ENCODE data around the gene BMP8A. TPM values are rescaled to one million over a fixed set of nuclear protein-coding genes. Genes with fewer than 3 reads are reported as not detected.

Gene BMP8A
- total RNA-seq, 1 experiment from 2014 or later = 0.11 TPM

DNA sequence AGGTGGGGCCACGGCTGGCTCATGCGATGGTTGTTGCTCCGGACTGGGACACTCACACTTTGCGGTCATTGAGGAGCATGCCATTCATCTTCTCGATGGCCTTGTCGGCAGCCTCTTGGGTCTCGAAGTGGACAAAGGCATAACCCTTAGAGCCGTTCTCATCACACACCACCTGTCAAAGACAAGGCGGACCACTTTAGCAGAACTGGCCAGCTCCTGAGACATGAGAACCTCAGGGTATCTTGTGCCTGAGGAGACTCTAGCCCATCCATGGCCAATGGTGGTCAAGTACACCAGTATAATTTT lies 79.7 kb downstream of the BMP8A start:
- CTCF ChIA-PET = no interaction called here
- H3K79me2 ChIP-seq (ENCODE audit: low read length) = peaks cover 71% of the 10 kb centered on the region
- intact Hi-C loops (cut with micrococcal nuclease) = no loop called here
- H3K4me2 ChIP-seq (ENCODE audit: low read length) = no peak overlapping the region
- POLR2A ChIA-PET (ENCODE audit: unreplicated experiment) = no interaction called here
- DNase-seq = no peak
- no peaks in the 10 kb centered on the region for H3K9me3 ChIP-seq (ENCODE audit: low read length)
- no peak for ATAC-seq
- no peaks in the 10 kb centered on the region for H3F3A ChIP-seq (ENCODE audit: low read length, unreplicated experiment)
- TF ChIP-seq, protein P1, sequence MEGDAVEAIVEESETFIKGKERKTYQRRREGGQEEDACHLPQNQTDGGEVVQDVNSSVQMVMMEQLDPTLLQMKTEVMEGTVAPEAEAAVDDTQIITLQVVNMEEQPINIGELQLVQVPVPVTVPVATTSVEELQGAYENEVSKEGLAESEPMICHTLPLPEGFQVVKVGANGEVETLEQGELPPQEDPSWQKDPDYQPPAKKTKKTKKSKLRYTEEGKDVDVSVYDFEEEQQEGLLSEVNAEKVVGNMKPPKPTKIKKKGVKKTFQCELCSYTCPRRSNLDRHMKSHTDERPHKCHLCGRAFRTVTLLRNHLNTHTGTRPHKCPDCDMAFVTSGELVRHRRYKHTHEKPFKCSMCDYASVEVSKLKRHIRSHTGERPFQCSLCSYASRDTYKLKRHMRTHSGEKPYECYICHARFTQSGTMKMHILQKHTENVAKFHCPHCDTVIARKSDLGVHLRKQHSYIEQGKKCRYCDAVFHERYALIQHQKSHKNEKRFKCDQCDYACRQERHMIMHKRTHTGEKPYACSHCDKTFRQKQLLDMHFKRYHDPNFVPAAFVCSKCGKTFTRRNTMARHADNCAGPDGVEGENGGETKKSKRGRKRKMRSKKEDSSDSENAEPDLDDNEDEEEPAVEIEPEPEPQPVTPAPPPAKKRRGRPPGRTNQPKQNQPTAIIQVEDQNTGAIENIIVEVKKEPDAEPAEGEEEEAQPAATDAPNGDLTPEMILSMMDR (conservative IDR thresholded peaks at IDR 0.05; ENCODE audit: low read depth, low read length) = no peak
- TF ChIP-seq EZH2 (IDR thresholded peaks at IDR 0.05; ENCODE audit: low read length, unreplicated experiment) = no peak
- TF ChIP-seq EZH2phosphoT487 (IDR thresholded peaks at IDR 0.05; ENCODE audit: borderline replicate concordance, low read length) = no peak
- H3K27ac ChIP-seq (ENCODE audit: low read length) = no peak overlapping the region
- no peak overlapping the region for H3K4me3 ChIP-seq (ENCODE audit: low read length)
- BruUV-seq (replicated peaks) = no TSS peak
- peaks cover 19% of the 10 kb centered on the region for H3K4me1 ChIP-seq (ENCODE audit: insufficient read depth, low read length)
- H3K9me2 ChIP-seq (replicated peaks; ENCODE audit: low read length) = no peaks in the 10 kb centered on the region
- H4K20me1 ChIP-seq (ENCODE audit: low read length) = peaks cover 63% of the 10 kb centered on the region
- no peak overlapping the region for H3K9ac ChIP-seq (ENCODE audit: low read length)
- H2AFZ ChIP-seq (ENCODE audit: low read length) = no peak overlapping the region
- peaks cover 74% of the 10 kb centered on the region for H3K36me3 ChIP-seq (ENCODE audit: low read depth, low read length)
- H3K27me3 ChIP-seq (ENCODE audit: low read length) = no peaks in the 10 kb centered on the region

DNA sequence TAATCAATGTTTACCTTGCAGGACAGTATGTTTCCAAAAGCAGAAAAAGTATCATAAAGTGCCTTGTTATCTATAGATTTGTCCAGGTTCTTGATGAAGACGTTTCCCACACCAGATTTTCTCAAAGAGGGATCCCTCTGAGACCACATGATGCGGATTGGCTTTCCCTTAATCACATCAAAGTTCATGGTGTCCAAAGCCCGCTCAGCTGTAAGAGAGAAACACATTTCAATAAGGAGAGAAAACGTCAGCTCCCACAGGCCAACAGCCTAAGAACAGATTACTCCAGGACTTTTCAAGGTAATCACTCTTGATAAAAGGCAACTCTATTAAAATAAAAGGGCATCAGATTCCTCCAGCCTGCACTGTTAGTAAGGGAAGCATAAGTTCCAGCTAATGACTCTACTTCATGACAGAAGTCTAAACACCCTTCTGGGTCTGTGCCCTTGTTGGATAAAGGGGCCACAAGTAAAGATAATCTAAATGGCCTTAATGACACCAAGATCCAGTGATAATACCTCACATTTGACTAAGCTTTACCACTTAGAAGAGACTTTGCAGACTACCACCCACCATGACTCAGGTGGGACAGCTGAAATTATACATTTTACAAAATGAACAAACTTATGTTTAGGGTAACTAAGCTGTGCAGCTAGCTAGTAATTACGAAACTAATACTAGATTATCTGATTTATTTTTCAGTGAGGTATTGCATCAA lies 81.1 kb downstream of the BMP8A start:
- H3K27ac ChIP-seq (ENCODE audit: low read length) = no peak overlapping the region
- H3K27me3 ChIP-seq (ENCODE audit: low read length) = no peaks in the 10 kb centered on the region
- intact Hi-C loops (cut with micrococcal nuclease) = no loop called here
- TF ChIP-seq EZH2 (IDR thresholded peaks at IDR 0.05; ENCODE audit: low read length, unreplicated experiment) (no peak), EZH2phosphoT487 (IDR thresholded peaks at IDR 0.05; ENCODE audit: borderline replicate concordance, low read length) (no peak)
- TF ChIP-seq, protein P1 (conservative IDR thresholded peaks at IDR 0.05; ENCODE audit: low read depth, low read length) = no peak
- no TSS peak for BruUV-seq (replicated peaks)
- ChIA-PET POLR2A (ENCODE audit: unreplicated experiment) (interaction anchor here (0.6 kb wide), 1 partner anchor 166 kb away, joined by 7 read pairs; no protein-coding TSS in a partner anchor), CTCF (no interaction called here)
- H3F3A ChIP-seq (ENCODE audit: low read length, unreplicated experiment) = no peaks in the 10 kb centered on the region
- peak overlapping the region; percentile 98 for H3K4me2 ChIP-seq (ENCODE audit: low read length)
- H3K79me2 ChIP-seq (ENCODE audit: low read length) = peaks cover 76% of the 10 kb centered on the region
- H3K9ac ChIP-seq (ENCODE audit: low read length) = no peak overlapping the region
- no peaks in the 10 kb centered on the region for H3K9me2 ChIP-seq (replicated peaks; ENCODE audit: low read length)
- peak overlapping the region; percentile 92 for H3K4me3 ChIP-seq (ENCODE audit: low read length)
- H2AFZ ChIP-seq (ENCODE audit: low read length) = no peak overlapping the region
- no peaks in the 10 kb centered on the region for H3K9me3 ChIP-seq (ENCODE audit: low read length)
- DNase-seq = no peak
- H3K36me3 ChIP-seq (ENCODE audit: low read depth, low read length) = peaks cover 60% of the 10 kb centered on the region
- no peak for ATAC-seq
- H3K4me1 ChIP-seq (ENCODE audit: insufficient read depth, low read length) = peaks cover 19% of the 10 kb centered on the region
- peaks cover 63% of the 10 kb centered on the region for H4K20me1 ChIP-seq (ENCODE audit: low read length)

DNA sequence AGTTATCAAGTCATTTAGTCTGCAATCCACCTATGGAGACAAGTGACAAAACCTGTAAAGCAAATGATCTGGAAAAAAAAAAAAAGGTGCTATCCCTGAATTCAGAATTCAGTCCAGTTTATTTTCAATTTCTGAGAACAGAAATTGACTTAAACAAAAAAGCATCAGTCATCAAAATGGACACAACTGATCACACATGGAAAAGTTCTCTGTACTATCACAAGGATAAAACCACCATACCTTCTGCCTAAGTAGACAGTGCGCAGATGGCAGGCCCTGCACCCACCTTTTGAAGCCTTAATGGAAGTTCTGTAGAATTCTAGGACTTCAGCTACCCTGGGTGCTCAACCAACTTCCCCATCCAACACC lies 81.6 kb downstream of the BMP8A start:
- Histone ChIP-seq H3K9me3 (ENCODE audit: low read length) (no peaks in the 10 kb centered on the region), H3K9me2 (replicated peaks; ENCODE audit: low read length) (no peaks in the 10 kb centered on the region), H3K27me3 (ENCODE audit: low read length) (no peaks in the 10 kb centered on the region), H4K20me1 (ENCODE audit: low read length) (peaks cover 63% of the 10 kb centered on the region), H3F3A (ENCODE audit: low read length, unreplicated experiment) (no peaks in the 10 kb centered on the region), H3K79me2 (ENCODE audit: low read length) (peaks cover 76% of the 10 kb centered on the region), H3K36me3 (ENCODE audit: low read depth, low read length) (peaks cover 57% of the 10 kb centered on the region), H3K9ac (ENCODE audit: low read length) (no peak overlapping the region), H3K27ac (ENCODE audit: low read length) (no peak overlapping the region), H2AFZ (ENCODE audit: low read length) (no peak overlapping the region), H3K4me2 (ENCODE audit: low read length) (peak overlapping the region; percentile 98), H3K4me1 (ENCODE audit: insufficient read depth, low read length) (peaks cover 19% of the 10 kb centered on the region), H3K4me3 (ENCODE audit: low read length) (peak overlapping the region; percentile 92)
- BruUV-seq (replicated peaks) = no TSS peak
- TF ChIP-seq EZH2 (IDR thresholded peaks at IDR 0.05; ENCODE audit: low read length, unreplicated experiment) (no peak), EZH2phosphoT487 (IDR thresholded peaks at IDR 0.05; ENCODE audit: borderline replicate concordance, low read length) (no peak)
- TF ChIP-seq, protein P1 (conservative IDR thresholded peaks at IDR 0.05; ENCODE audit: low read depth, low read length) = no peak
- ChIA-PET POLR2A (ENCODE audit: unreplicated experiment) (interaction anchor here (0.6 kb wide), 1 partner anchor 165 kb away, joined by 7 read pairs; no protein-coding TSS in a partner anchor), CTCF (no interaction called here)
- ATAC-seq = no peak
- no peak for DNase-seq
- intact Hi-C loops (cut with micrococcal nuclease) = no loop called here

All from PC-3 (cell line).